Measurements from ENCODE around the gene POLR3C. TPM values are rescaled to one million over a fixed set of nuclear protein-coding genes. Genes with fewer than 3 reads are reported as not detected.

The POLR3C gene
- total and polyA plus RNA-seq, 2 of the 4 experiments (the other 2 are of a cell fraction) = 47.0 to 94.1 TPM

GRCh38 chr1:145799806-145800205 lies 24.2 kb upstream of the POLR3C start:
- Histone ChIP-seq H3K9me1 (ENCODE audit: insufficient read depth, low read length) (peaks cover 6% of the 10 kb centered on the region; the same call in 1 of the 2 replicates), H2BK5ac (ENCODE audit: low read depth, low read length, poor library complexity, severe bottlenecking) (no peak overlapping the region), H3K18ac (ENCODE audit: low read depth, low read length) (no peak overlapping the region), H2BK120ac (ENCODE audit: low read depth, low read length) (no peak overlapping the region), H4K5ac (ENCODE audit: low read depth, low read length) (no peak overlapping the region), H2BK20ac (ENCODE audit: low read depth, low read length) (no peak overlapping the region), H3K9ac (ENCODE audit: low read depth, low read length) (no peak overlapping the region), H2BK15ac (ENCODE audit: low read depth, low read length) (no peak overlapping the region), H4K8ac (ENCODE audit: low read depth in 2 of 2, low read length in 2 of 2) (no peak overlapping the region), H2AK9ac (replicated peaks; ENCODE audit: low read depth, low read length, poor library complexity) (no peak overlapping the region), H3K27me3 (ENCODE audit: control insufficient read depth, insufficient read depth, low read length) (no peaks in the 10 kb centered on the region), H3K79me1 (ENCODE audit: low read depth in 1 of 2, low read length in 2 of 2) (peaks cover 21 to 84% of the 10 kb centered on the region in 2 experiments), H3K4me3 (ENCODE audit: insufficient read depth, low read depth, low read length) (no peak overlapping the region), H3K56ac (ENCODE audit: extremely low read depth, insufficient read depth, low read length) (no peak overlapping the region), H2AK5ac (ENCODE audit: low read depth, low read length) (no peak overlapping the region), H3K23ac (ENCODE audit: low read depth, low read length) (no peak overlapping the region), H3K4me1 (ENCODE audit: control insufficient read depth, insufficient read depth, low read length) (peaks cover 10% of the 10 kb centered on the region), H4K20me1 (ENCODE audit: insufficient read depth, low read length) (peaks cover 55% of the 10 kb centered on the region), H3K9me3 (ENCODE audit: control insufficient read depth, insufficient read depth, low read length) (peaks cover 5% of the 10 kb centered on the region), H3K4me2 (ENCODE audit: low read depth, low read length) (no peak overlapping the region), H3K14ac (replicated peaks; ENCODE audit: low read depth, low read length) (no peak overlapping the region), H2AFZ (replicated peaks; ENCODE audit: low read length, poor library complexity) (no peak overlapping the region), H3K36me3 (ENCODE audit: control insufficient read depth, insufficient read depth, low read length) (peaks cover 4% of the 10 kb centered on the region; the same call in 1 of the 2 replicates), H3K27ac (ENCODE audit: insufficient read depth, low read length) (no peak overlapping the region), H4K91ac (ENCODE audit: insufficient read depth, low read depth, low read length) (no peak overlapping the region), H3K4ac (ENCODE audit: low read depth, low read length) (no peak overlapping the region)
- ATAC-seq (ENCODE audit: low read depth) = no peak
- intact Hi-C loops (cut with micrococcal nuclease) = no loop called here
- dilution Hi-C loops (cut with HindIII; ENCODE audit: low sequenced_read_pairs, unreplicated experiment) = no loop called here
- POLR2A ChIA-PET (ENCODE audit: unreplicated experiment) = no interaction called here
- in situ Hi-C loops (cut with MboI; ENCODE audit: low sequenced_read_pairs) = no loop called here
- no TSS peak for BruUV-seq (replicated peaks)
- CTCF ChIA-PET = no interaction called here
- no CpG with 5 or more reads among the region's 2 CpGs for WGBS, 2 experiments (ENCODE audit: extremely low coverage in 2 of 2, insufficient read length in 1 of 2)
- DNase-seq = no peak
- TF ChIP-seq RAD21 (IDR thresholded peaks at IDR 0.05; ENCODE audit: low read length) = no peak
- TF ChIP-seq POLR2A (IDR thresholded peaks at IDR 0.05; ENCODE audit: low read depth, low read length) = no peak
- no peak for TF ChIP-seq CEBPB (IDR thresholded peaks at IDR 0.05; ENCODE audit: low read depth, low read length)
- TF ChIP-seq MAZ (IDR thresholded peaks at IDR 0.05; ENCODE audit: borderline replicate concordance, low read depth, low read length) = no peak
- TF ChIP-seq FOS (IDR thresholded peaks at IDR 0.05; ENCODE audit: low read depth, low read length) = no peak
- no peak for TF ChIP-seq RFX5 (IDR thresholded peaks at IDR 0.05; ENCODE audit: low read depth, low read length)
- TF ChIP-seq RCOR1 (IDR thresholded peaks at IDR 0.05; ENCODE audit: insufficient replicate concordance, low read length) = no peak
- no peak for TF ChIP-seq CTCF (conservative IDR thresholded peaks at IDR 0.05; ENCODE audit: low read depth, low read length)
- no peak for TF ChIP-seq SMC3 (IDR thresholded peaks at IDR 0.05; ENCODE audit: low read depth, low read length)
